Measurements from ENCODE around the gene ZMYND19.
"Not testable (repeated sequence)": the region's sequence is repeated elsewhere in the genome, so short reads cannot be mapped to it uniquely, and the experiment has no call there.

The ZMYND19 gene

DNA sequence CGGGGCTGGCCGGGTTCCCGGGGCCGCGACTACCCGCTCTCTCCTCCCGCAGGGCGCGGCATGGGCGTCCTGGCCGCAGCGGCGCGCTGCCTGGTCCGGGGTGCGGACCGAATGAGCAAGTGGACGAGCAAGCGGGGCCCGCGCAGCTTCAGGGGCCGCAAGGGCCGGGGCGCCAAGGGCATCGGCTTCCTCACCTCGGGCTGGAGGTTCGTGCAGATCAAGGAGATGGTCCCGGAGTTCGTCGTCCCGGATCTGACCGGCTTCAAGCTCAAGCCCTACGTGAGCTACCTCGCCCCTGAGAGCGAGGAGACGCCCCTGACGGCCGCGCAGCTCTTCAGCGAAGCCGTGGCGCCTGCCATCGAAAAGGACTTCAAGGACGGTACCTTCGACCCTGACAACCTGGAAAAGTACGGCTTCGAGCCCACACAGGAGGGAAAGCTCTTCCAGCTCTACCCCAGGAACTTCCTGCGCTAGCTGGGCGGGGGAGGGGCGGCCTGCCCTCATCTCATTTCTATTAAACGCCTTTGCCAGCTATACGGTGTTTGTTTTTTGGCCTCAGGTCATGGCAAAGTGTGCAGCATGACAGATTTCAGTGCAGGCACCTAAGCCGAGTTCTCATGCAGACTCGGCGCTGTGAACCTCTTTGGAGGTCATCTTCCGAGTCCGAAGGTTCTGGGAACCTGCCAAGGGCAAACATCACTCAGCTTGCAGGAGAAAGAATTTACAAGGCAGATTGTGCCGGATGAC lies 38.1 kb downstream of the ZMYND19 start:
- no peak for DNase-seq

DNA sequence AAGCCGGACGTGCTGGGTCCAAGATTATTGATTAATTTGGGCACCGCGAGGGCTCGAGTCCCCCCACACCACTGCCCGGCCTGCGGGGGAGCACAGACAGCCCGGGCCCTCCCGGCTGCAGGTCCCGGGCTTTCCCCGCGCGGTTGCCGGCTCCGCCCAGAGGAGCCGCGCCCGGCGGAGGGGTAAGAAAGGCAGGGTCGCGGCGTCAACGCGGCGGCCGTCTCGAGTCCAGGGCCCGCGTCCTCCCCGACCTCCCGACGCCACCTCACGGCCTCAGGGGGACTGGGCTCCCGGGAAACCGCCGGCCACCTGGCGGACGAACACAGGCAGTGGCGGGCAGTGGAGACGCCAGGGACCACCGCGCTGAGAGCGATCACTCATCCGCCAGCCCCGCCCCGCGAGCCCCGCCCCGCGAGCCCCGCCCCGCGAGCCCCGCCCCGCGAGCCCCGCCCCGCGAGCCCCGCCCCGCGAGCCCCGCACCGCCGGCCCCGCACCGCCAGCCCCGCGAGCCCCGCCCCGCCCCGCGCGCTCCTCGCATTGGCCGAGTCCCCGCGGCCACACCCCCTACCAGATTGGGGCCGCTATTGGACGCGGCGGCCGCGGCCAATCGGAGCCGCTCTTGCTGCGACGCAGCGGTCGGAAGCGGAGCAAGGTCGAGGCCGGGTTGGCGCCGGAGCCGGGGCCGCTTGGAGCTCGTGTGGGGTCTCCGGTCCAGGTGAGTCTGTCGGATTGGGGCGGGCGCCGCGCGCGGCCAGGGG lies 38.9 kb downstream of the ZMYND19 start, which contains the start of gene MRPL41:
MRPL41 (plus strand) TSS at position 616 of the 758 bp plus-strand sequence. CDS start 203 bp downstream, outside the sequence.
- peak; percentile 87 for DNase-seq

DNA sequence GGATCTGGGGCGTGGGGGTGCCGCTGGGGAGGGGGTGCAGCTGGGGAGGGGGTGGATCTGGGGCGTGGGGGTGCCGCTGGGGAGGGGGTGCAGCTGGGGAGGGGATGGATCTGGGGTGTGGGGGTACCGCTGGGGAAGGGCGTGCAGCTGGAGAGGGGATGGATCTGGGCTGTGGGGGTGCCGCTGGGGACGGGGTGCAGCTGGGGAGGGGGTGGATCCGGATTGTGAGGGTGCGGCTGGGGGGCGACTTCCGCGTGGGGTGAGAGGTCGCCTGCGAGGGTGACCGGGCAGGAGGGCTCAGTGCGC lies 39.4 kb downstream of the ZMYND19 start:
- not testable (repeated sequence) for DNase-seq

DNA sequence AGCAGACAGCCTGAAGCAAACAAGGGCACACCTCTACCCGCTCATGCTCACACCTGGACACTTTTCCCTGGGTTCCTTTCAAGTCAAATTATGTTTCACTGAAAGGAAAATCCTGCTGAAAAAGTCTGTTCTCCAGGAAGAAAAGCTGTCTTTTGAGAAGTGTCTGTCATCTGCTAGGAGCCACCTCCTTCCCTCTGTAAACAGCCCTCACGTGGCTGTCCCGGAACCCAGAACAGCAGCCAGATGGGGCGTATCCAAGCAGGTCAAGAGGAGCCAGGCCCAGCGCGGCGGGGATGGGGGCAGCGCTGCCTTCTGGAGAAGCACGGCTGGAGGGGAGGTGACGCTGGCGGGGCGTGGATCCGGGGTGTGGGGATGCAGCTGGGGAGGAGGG lies 40.1 kb downstream of the ZMYND19 start, which contains the start of gene PNPLA7:
PNPLA7 (minus strand) TSS at position 172 of the 391 bp plus-strand sequence. CDS start 205 bp downstream, outside the sequence.
- DNase-seq = peak; percentile 85

DNA sequence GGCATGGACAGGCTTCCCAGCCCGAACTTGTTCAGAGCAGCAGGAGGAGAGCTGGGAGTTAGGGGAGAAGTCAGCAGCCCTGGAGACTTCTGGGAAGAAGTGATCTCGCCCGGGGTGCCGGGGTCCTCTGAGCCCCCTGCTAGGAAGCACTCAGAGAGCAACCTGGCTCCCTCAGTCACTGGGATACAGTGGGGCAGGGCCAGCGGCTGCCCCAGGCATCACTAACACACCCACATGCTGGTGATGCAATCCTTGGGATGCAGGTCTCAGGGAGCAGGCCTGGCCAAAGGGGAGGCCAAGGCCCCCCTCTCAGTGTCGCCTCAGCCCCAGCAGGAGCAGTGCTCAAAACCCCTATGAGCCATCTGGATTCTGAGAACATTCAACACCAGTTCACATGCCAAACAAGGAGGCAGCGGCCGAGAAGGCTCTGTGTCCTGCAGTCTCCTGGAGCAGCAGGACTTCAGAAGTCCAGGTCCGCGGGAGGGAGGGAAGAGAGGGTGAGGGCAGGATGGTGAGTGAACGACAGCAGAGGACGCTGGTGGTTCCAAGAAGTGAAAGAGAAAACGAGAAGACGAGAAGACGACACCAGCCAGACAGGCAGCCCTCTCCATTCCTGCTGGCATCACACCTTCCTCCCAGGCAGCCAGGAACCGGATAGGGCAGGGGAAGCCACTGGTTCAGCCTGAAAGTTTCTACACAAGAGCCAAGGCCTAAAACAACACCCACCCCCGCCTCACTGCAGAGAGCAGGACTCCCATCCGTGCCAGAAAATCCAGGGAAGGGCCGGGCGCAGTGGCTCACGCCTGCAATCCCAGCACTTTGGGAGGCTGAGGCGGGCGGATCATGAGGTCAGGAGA lies 42.4 kb downstream of the ZMYND19 start:
- DNase-seq = no peak

DNA sequence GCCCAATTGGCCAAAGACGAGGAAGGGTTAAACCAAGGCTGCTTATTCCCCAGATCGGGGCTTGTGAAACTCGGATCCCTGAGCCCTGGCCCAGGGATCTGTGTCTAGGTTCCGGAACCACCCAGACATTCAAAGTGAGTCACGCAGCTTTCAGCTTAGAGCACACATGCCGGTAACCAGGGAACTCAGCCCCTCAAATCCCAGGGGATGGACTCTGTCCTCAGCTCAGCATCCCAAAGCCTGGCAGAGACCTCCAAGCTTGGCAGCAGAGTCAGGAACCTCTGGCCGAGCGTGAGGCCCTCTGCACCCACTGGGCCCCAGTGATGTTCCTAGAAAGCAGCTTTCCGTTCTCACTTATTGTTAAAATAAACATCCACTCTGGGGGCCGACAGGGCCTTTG lies 45.2 kb downstream of the ZMYND19 start:
- no peak for DNase-seq

DNA sequence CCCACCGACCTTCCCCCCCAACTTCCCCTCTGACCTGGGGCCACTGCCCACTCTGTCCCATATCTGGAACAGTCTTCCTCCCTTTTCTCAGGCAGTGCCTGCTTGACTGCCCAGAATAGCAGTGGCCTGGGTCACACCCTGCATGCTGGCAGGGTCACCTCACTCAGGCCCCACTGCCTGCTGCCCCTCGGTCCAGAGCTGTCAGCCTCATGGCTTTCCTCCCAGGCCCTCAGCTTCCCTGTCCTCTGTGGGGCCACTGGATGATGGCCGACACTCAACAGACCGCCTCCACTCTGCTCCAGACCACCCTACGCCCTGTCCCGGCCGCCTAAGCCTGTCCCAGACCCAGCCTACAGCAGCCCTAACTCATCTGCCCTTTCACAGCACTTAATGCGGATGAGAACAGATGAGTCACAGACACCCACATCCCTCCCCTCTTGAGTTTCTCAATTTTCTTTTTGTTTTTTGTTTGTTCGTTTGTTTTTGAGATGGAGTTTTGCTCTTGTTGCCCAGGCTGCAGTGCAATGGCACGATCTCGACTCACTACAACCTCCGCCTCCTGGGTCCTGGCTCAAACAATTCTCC lies 46.0 kb downstream of the ZMYND19 start:
- DNase-seq = no peak

DNA sequence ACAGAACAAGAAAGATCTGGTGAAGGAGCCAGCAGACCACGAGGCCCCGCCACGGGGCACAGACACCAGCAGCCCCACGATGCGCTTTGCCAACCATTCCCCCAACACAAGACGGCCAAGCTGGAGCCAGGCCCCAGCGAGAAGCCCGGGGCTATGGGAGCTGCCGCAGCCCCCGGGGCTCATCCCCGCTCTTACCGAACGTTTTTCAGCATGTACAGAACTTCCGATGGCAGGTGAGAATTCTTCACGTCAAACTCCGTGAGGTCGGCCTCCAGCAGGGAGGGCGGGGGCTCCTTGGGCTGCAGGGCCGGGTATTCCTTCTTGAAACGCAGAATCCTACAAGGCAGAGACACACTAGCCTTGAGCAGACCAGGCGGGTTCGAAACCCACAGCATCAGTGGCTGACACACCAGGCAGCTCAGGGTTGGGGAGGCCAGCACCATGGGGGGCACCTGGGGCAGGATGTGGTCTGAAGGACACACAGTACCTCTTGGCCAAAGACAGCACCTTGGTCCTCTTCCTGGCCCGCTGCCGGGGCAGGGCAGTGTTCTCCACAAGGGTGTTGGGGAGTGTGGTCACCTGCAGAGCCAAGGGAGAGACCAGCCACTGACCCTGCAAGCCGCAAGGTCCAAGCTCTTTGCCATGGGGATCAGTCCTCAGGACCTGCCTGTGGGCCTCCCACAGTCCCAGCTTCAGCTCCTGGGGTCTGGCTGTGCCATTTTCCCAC lies 46.9 kb downstream of the ZMYND19 start:
- no peak for DNase-seq

DNA sequence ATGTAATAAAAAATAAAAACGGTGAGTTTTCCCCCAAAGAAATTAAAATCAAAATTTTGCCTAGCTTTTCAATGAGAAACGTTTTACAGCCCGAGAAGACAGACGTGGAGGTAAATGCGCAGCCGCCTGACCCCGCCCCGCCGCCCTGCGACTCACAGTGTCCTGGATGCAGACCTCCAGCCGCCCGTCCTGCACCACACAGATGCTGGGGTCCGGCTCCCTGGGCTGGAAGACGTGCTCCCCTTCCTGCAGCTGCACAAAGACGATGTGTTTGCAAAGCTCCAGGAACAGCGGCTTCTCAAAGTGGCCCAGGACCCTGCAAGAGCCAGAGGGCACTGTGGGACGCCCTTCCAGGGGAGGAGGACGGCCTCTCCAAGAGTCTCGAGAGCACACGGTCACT lies 47.8 kb downstream of the ZMYND19 start:
- no peak for DNase-seq

DNA sequence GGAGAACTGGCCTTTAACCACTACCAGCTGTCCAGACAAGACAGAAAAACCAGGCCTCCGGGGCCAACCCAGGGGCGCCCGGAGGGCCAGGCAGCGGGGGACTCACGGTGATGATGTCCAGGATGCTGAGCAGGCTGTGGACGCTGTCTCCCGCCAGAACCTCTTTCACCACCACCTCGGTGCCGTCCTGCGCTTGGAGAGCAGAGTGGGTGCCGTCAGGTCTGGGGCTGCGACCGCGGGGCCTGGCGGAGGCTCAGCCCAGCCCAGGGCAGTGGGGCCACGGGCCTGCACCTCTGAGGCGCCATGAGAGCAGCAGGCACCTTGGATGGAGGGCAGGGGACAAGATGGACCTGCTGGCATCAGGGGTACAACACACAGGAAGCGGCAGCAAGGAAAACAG lies 49.8 kb downstream of the ZMYND19 start:
- no peak for DNase-seq

DNA sequence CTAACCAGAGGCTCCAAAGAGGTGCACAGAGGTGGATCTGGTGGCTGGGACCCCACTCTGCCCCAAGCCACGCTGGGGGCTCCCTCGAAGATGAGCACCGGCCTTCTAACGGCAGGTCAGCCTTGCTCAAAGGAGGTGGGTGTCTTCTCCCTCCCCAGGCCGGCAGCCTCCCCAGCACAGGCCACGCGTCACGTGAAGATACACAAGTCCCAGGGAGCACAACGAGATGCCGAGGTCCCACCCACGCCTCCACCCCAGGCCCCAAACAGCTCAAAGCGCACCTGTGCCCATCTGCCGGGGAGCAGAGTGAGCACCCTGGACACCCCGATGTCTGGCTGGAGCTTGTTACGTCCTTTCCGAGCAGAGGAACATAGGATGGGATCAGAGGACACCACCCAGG lies 52.3 kb downstream of the ZMYND19 start:
- no peak for DNase-seq

DNA sequence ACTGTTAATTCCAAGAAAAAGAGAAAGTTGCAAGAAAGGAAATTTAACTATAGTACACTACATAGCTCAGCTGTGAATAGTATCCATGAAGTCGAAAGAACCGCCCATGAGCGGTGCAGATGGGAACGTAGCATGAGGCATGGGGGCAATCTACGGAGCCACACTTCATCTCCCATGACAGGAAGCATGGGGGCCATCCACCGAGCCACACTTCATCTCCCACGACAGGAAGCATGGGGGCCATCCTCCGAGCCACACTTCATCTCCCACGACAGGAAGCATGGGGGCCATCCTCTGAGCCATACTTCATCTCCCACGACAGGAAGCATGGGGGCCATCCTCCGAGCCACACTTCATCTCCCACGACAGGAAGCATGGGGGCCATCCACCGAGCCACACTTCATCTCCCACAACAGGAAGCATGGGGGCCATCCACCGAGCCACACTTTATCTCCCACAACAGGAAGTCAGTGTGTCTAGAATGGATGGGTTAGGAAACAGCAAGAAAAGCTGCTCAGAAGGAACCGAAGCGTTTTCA lies 53.6 kb downstream of the ZMYND19 start:
- DNase-seq = not testable (repeated sequence)

DNA sequence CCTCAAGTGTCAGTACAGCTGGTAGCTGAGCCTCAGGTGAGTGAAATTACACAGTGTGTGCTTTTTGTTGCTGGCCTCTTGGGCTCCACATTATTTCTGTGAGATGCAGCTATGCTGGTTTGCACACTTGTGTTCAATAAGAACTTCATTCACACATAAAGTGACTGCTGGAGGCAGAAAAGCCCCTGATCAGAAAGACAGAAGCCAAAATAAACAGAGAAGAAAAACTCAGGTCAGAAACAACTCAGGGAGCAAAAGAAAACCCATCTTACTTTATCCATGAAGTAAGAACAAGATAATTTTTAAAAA lies 55.2 kb downstream of the ZMYND19 start:
- no peak for DNase-seq

DNA sequence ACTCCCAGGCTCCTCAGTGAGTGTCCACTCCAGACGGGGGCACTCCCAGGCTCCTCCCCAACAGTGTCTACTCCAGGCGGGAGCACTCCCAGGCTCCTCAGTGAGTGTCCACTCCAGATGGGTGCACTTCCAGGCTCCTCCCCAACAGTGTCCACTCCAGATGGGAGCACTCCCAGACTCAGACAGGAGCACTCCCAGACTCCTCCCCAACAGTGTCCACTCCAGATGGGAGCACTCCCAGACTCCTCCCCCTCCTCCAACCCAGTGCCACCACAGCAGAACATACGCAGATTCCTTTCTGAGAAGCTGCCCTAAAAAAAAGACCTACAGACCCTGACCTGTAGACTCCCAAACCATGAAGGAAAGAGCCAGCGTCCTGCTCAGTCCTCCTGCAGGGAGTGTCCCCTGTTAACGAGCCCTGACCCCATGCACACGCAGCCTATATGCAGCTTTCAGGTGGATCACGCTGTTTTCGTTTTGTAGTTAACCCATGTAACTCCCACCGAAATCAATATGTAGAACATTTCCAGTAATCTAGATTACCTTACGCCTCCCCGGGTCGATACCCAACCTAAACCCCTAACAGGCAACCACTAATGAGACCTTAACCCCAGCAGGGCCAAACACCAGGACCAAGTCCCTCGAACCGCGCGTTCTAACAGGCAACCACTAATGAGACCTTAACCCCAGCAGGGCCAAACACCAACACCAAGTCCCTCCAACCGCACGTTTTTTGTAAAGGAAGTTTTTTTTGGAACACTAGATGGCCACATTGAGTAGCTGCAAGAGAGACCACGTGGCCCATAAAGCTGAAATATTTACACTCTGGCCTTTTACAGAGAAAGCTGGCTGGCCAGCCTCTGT lies 55.8 kb downstream of the ZMYND19 start:
- DNase-seq = peak; percentile 70

DNA sequence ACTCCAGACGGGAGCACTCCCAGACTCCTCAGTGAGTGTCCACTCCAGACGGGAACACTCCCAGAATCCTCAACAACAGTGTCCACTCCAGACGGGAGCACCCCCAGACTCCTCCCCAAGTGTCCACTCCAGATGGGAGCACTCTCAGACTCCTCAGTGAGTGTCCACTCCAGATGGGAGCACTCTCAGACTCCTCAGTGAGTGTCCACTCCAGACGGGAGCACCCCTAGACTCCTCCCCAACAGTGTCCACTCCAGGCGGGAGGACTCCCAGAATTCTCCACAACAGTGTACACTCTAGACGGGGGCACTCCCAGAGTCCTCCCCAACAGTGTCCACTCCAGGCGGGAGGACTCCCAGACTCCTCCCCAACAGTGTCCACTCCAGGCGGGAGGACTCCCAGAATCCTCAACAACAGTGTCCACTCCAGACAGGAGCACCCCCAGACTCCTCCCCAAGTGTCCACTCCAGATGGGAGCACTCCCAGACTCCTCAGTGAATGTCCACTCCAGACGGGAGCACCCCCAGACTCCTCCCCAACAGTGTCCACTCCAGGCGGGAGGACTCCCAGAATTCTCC lies 57.3 kb downstream of the ZMYND19 start:
- not testable (repeated sequence) for DNase-seq

Measured in NCI-H510A (cell line).